DMS114 treated with DMSO at 0.1 percent for 48 hours (cell line): ENCODE results near the gene BMP8A.
"Not testable (repeated sequence)": the region's sequence is repeated elsewhere in the genome, so short reads cannot be mapped to it uniquely, and the experiment has no call there.

ENCODE experiments used
- DNase-seq: peaks from one replicate; lab custom pipeline; 2025; ENCODE audit not compliant: unreplicated experiment; lab: John Stamatoyannopoulos, UW

The BMP8A gene

DNA sequence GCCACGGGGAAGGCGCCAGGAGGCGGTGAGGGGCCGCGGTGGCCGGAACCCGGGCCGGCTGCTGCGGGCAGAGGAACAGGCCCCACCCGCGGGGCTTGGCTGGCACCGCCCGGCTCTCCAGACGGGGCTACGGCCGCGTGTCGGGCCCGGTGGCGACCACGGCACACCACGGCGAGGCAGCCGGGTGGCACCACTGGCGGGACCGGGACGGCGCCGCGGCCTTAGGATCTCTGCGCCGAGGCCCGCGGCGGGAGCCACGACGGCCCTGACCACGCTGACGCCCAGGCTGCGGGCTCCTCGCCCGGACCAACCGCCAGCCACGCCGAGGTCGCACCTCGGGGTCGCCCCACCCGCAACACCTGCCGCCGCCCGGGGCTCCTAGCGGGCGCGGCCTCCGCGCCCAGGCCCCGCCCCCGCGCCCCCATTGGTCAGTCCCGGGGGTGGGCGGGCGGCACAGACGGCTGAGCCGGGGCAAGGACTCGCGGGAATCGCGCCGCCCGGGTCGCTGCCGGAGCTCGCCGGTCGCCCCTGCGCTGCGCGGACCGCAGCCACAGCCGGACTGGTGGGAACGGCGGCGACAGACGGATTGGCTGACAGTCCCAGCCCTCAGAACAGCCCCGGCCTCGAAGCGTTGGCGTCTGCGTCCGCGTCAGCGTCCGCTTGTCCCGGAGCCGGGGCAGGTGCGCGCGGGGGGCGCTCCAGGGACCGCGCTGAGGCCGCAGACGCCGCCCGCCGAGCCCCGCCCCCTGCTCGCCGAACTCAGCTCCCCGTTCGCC, at the start of gene BMP8A:
BMP8A (plus strand) TSS at position 491 of the 776 bp plus-strand sequence. CDS start 356 bp downstream, outside the sequence.
- no peak for DNase-seq

- no peak for DNase-seq
Measured at GRCh38 chr1:39441797-39442196, 49.6 kb upstream of the BMP8A start.

DNA sequence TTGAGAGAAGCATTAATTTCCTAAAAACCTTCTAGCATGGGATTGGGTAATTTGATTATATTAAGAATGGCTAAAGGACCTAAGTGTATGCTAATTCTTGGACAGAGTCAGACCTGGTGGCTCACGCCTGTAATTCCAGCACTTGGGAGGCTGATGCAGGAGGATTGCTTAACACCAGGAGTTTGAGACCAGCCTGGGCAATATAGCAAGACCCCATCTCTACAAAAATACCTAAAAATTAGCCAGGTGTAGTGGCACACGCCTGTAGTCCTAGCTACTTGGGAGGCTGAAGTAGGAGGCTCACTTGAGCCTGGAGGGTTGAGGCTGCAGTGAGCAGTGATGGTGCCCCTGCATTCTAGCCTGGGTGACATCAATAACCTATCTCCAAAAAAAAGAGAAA, 45.9 kb upstream of the BMP8A start:
- DNase-seq: no peak

DNA sequence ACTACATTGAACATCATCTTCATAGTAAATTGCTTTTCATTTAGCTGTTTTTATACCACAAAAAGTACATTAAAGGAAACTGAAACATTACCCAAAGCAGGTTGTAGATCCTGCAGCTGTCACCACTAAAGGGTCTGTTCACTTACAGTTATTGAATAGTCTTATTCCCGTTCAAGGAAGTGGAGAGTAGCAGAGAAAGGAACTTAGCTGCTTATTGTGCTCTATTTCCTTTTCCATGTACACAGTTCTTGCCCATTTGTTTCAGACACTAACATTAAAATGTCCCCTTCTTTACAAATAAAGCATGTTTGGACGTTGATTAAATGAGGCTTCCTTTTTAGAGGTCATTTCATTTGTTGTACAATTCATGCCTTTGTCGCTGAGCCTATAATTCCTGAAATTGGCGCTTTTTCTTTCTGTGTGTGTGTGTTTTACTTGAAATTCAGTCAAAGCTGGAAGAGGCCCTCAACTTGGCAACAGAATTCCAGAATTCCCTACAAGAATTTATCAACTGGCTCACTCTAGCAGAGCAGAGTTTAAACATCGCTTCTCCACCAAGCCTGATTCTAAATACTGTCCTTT, 44.4 kb upstream of the BMP8A start:
- DNase-seq: no peak

GRCh38 chr1:39450041-39450440, 41.4 kb upstream of the BMP8A start:
- not testable (repeated sequence) for DNase-seq

DNA sequence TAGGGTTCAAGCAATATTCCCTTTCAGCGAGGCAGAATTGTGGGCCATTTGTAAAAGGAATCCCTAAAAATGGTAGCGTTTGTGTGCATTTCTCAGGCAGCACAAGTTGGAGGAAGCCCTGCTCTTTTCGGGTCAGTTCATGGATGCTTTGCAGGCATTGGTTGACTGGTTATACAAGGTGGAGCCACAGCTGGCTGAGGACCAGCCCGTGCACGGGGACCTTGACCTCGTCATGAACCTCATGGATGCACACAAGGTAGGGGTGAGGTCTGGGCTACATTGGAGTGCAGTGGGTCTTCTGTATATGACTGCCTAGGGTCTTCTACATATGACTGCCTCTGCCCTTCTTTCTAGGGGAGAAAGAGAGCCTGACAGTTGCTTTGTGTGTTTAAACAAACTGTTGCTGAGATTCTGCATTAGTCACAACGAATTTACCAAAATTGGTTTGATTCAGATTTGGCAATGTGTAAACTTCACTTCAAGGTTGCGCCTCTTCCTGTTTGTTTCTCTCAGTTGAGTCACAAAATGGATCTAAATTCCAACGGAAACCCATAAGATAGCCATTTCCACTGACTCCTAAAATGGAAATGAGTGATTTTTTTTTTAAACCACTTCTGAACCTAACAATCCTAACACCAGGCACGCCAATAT, 40.4 kb upstream of the BMP8A start:
- DNase-seq: no peak

GRCh38 chr1:39452081-39452480, 39.4 kb upstream of the BMP8A start:
- no peak for DNase-seq

DNA sequence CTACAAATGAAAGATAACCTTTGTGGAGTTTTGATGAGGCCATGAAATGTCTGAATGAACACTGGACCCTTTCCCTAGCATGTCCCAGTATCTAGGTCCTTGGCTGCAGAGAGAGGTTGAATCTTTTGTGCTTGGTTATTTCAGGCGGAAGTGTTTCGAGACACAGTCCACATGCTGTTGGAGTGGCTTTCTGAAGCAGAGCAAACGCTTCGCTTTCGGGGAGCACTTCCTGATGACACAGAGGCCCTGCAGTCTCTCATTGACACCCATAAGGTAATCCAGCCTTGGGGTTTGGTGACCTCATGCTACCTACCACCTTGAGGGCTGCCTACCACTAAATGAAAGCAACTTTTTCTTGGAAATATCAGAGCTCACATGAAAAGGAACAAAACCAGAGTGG, 38.9 kb upstream of the BMP8A start:
- DNase-seq: no peak

GRCh38 chr1:39453603-39454002, 37.8 kb upstream of the BMP8A start:
- no peak for DNase-seq

DNA sequence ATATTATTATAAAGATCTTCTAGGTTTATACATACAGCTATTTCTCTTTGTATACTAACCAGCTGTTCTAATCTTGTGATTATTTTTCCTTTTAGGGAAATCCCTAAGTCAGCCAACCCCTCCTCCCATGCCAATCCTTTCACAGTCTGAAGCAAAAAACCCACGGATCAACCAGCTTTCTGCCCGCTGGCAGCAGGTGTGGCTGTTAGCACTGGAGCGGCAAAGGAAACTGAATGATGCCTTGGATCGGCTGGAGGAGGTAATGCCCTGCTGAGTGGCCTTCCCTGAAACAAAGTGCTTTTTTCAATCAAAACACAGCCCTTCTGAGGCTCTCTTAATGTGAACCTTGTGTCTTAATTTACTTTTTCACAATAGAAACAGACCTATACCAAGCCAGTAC, 32.4 kb upstream of the BMP8A start:
- no peak for DNase-seq

GRCh38 chr1:39462074-39462473, 29.4 kb upstream of the BMP8A start:
- DNase-seq: no peak

DNA sequence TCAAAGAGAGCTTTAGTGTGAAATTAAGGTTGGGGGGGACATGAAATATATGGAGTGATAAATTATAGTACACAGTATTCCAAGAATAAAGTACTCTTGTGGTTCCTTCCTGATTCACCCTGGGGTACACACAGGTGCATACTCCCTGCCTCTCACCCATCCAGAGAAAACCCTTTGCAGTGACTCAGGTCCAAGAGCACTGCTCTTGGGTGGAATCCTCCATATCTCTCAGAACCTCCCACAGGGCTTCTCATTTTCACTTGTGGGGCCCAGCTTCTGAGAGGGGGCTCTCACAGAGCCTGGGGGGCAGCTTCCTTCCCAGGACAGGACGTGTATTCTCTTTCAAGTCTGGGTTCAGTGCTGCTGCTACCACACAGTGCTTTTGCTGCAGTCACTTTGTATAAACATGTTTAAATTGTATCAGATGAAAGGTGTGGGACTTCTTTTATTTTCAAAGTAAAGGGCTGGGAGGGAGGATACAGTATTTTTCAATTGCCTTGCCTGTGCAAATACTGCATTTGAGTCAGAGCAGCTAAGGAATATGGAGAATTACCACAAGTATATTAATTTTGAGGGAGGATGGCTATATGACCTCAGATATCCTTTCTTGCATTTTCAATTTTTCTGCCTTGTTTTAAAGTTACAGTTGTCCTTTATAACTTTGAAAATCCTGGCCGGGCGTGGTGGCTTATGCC, 24.9 kb upstream of the BMP8A start:
- DNase-seq: no peak

DNA sequence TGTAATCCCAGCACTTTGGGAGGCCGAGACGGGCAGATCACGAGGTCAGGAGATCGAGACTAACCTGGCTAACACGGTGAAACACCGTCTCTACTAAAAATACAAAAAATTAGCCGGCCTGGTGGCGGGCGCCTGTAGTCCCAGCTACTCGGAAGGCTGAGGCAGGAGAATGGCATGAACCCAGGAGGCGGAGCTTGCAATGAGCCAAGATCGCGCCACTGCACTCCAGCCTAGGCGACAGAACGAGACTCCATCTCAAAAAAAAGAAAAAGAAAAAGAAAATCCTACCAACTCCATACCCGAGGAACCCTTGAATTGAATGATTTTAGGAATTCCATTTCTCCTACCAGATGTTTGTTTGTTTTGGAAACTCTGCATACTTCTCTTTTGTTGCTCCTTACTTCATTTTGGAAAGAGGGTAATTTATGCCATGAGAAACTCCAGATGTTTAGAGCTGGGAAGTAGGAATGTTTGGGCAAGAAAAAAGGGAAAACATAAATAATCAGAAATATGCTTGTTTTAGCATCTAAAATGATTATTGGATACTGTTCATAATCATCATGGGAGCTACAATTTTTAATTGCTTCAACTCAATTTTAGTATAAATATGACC, 24.2 kb upstream of the BMP8A start:
- DNase-seq: not testable (repeated sequence)

DNA sequence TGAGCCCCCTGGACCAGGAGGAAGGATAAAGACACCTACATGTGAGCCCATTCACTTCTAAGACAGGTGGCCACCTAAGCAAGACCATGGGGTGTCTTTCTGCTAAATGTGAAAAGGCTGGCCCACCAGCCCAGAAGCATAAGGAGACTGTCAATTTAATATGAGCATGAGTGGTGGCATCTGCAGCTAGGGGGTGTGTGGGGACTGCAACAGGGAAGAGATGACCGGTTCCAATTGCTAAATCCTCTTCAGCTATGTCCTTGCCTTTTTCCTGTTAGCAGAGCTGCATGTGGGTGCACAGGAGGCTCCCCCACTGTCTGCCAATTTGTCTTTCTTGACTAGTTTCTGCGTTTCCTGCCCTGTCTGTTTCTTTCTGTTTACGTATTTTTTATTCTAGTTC, 22.3 kb upstream of the BMP8A start:
- no peak for DNase-seq

DNA sequence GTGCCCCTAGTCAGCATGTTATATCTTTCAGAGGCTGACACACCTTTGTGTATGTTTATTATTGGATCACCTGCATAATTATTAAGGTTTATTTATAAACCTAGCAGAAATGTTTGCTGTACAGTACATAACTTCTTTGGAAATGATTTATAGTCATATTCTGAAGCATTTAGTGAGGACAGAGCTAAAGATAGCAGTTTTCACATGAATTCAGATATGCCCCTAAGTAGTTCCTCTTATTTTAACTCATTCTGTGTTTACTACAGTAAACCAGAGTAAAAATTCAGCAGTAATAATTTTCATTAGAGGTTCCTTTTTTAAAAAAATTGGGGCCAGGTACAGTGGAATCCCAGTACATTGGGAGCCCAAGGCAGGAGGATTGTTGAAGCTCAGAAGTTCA, 21.4 kb upstream of the BMP8A start:
- DNase-seq: no peak

- no peak for DNase-seq
Measured at GRCh38 chr1:39472826-39473225, 18.6 kb upstream of the BMP8A start.

GRCh38 chr1:39473324-39473723, 18.1 kb upstream of the BMP8A start:
- no peak for DNase-seq

- no peak for DNase-seq
Measured at GRCh38 chr1:39474810-39475209, 16.6 kb upstream of the BMP8A start.

- not testable (repeated sequence) for DNase-seq
Measured at GRCh38 chr1:39475551-39475950, 15.9 kb upstream of the BMP8A start.

- no peak for DNase-seq
Measured at GRCh38 chr1:39478126-39478915, 13.1 kb upstream of the BMP8A start.
